GM12872 (cell line): ENCODE measurements around the gene B3GNT9.

Experiments
- CTCF ChIP-seq: IDR thresholded peaks from 3 replicates; pipeline ENCODE4 v1.5.1; 2011; ENCODE audit warnings: low read depth, mild to moderate bottlenecking, low read length, moderate library complexity; ENCODE audit not compliant: insufficient read depth

Gene B3GNT9

GRCh38 chr16:67190041-67190440 lies 39.2 kb upstream of the B3GNT9 start, which contains the start of gene EXOC3L1:
EXOC3L1 (minus strand) TSS chr16:67190136; CDS start chr16:67189676, 460 bp downstream.
- no peak for TF ChIP-seq CTCF

GRCh38 chr16:67188798-67189197 lies 38.0 kb upstream of the B3GNT9 start:
- TF ChIP-seq CTCF, result no peak

- TF ChIP-seq CTCF, result no peak
Measured at GRCh38 chr16:67188323-67188722, 37.5 kb upstream of the B3GNT9 start.

GRCh38 chr16:67187175-67187890 lies 36.5 kb upstream of the B3GNT9 start:
- no peak for TF ChIP-seq CTCF

GRCh38 chr16:67186550-67186950 lies 35.8 kb upstream of the B3GNT9 start:
- TF ChIP-seq CTCF, result no peak

- no peak for TF ChIP-seq CTCF
Measured at GRCh38 chr16:67185651-67186134, 34.9 kb upstream of the B3GNT9 start.

- TF ChIP-seq CTCF, result peak; percentile 87
Measured at GRCh38 chr16:67184995-67185650, 34.3 kb upstream of the B3GNT9 start.
